ENCODE data around the gene ARHGEF7.

Gene ARHGEF7

GRCh38 chr13:111270765-111271698 lies 155.9 kb downstream of the ARHGEF7 start:
- TF ChIP-seq JUND (IDR thresholded peaks at IDR 0.05; ENCODE audit: low read depth), result no peak
- no peak for DNase-seq (ENCODE audit: low read depth in 1 of 2, low spot score in 1 of 2)
- in situ Hi-C loops (cut with HindIII; ENCODE audit: low pct_unique_long_range_greater_than_20kb, low sequenced_read_pairs), result no loop called here

GRCh38 chr13:111272117-111272516 lies 157.0 kb downstream of the ARHGEF7 start:
- in situ Hi-C loops (cut with HindIII; ENCODE audit: low pct_unique_long_range_greater_than_20kb, low sequenced_read_pairs), result no loop called here
- no peak for TF ChIP-seq JUND (IDR thresholded peaks at IDR 0.05; ENCODE audit: low read depth)
- no peak for DNase-seq (ENCODE audit: low read depth in 1 of 2, low spot score in 1 of 2)

- in situ Hi-C loops (cut with HindIII; ENCODE audit: low pct_unique_long_range_greater_than_20kb, low sequenced_read_pairs), result no loop called here
- DNase-seq (ENCODE audit: low read depth in 1 of 2, low spot score in 1 of 2), result no peak
- no peak for TF ChIP-seq JUND (IDR thresholded peaks at IDR 0.05; ENCODE audit: low read depth)
Measured at GRCh38 chr13:111275382-111275781, 160.3 kb downstream of the ARHGEF7 start.

- DNase-seq (ENCODE audit: low read depth in 1 of 2, low spot score in 1 of 2), result no peak
- no peak for TF ChIP-seq JUND (IDR thresholded peaks at IDR 0.05; ENCODE audit: low read depth)
Measured at GRCh38 chr13:111275995-111276618, 161.0 kb downstream of the ARHGEF7 start.

DNA sequence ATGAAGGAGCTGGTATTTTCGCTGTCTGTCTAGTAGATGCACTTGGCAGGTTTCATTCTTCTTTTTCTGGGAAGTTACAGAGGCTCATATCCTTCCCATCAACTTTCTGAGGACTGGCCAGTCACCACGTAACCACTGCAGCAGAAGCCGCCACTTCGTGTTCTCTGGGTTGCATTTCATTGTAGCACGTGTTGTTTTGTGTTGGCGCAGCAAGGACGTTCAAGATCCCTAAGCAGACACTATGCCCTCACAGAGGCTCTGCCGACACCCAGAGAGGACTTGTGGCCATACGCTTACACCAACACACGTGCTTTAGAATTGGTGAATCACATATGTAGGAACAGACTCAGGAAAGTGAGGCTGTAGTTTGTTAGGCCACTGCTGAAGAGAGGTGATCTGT lies 163.1 kb downstream of the ARHGEF7 start:
- no peak for TF ChIP-seq JUND (IDR thresholded peaks at IDR 0.05; ENCODE audit: low read depth)
- in situ Hi-C loops (cut with HindIII; ENCODE audit: low pct_unique_long_range_greater_than_20kb, low sequenced_read_pairs), result no loop called here
- DNase-seq (ENCODE audit: low read depth in 1 of 2, low spot score in 1 of 2), result no peak

More at GRCh38 chr13:111275995-111276618, 161.0 kb downstream of the ARHGEF7 start:
- in situ Hi-C loops (cut with HindIII; ENCODE audit: low pct_unique_long_range_greater_than_20kb, low sequenced_read_pairs), result no loop called here

DNA sequence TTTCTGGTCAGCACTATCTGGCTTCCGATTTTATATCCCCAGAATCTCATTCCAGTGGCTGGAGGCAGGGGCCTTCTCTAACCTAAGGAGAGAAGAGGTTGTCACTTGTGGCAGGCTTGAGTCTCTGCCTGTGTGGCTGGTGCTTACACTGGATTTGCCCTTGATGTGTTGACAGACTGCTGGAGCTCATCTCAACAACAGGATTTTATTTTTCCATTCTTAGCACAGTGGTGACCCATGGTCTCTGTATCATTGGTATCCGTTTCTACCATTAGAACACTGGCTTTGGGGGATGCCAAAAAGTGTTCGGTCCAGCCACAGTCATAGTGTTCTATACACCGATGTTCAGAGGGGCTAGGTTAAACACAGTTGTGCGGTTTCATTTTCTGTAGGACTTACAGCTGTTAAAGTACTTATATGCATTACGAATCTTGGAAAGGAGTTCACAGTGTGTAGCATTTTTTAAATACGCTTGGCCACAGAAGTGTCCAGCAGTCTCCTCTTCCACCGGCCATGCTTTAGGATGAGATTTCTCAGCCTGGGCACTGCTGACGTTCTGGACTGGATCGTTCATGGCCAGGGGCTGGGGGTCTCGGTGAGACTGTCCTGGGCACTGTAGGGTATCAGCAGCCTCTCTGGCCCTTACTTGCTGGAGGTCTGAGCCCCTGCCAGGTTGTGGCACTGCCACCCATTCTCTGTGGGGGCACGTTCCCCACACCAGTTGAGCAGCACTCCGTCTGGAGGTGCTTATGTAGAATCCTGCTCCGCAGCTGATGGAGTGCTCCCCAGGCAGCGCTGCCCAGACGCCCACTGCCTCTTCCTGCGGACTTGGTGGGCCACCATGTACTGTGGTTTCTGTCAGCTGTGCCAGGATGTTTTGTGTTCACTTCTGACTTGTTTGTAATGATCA lies 163.9 kb downstream of the ARHGEF7 start:
- no peak for TF ChIP-seq JUND (IDR thresholded peaks at IDR 0.05; ENCODE audit: low read depth)
- no peak for DNase-seq (ENCODE audit: low read depth in 1 of 2, low spot score in 1 of 2)
- in situ Hi-C loops (cut with HindIII; ENCODE audit: low pct_unique_long_range_greater_than_20kb, low sequenced_read_pairs), result no loop called here

DNA sequence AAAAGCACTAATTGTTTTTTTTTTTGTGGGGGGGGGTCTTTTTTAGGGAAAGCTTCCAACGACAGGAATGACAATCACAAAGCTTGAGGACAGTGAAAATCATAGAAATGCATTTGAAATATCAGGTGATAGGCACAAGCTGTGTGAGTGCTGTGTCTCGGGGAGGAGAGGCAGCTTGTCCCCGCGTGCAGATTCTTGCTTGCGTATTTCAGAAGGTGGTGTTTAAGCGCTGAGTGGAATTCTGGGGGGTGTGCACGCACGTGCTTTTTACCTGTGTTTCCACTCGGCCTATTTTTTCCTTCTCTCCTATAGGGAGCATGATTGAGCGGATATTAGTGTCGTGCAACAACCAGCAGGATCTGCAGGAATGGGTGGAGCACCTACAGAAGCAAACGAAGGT lies 165.1 kb downstream of the ARHGEF7 start:
- in situ Hi-C loops (cut with HindIII; ENCODE audit: low pct_unique_long_range_greater_than_20kb, low sequenced_read_pairs), result no loop called here
- no peak for TF ChIP-seq JUND (IDR thresholded peaks at IDR 0.05; ENCODE audit: low read depth)
- no peak for DNase-seq (ENCODE audit: low read depth in 1 of 2, low spot score in 1 of 2)

- TF ChIP-seq JUND (IDR thresholded peaks at IDR 0.05; ENCODE audit: low read depth), result no peak
- in situ Hi-C loops (cut with HindIII; ENCODE audit: low pct_unique_long_range_greater_than_20kb, low sequenced_read_pairs), result no loop called here
- no peak for DNase-seq (ENCODE audit: low read depth in 1 of 2, low spot score in 1 of 2)
Measured at GRCh38 chr13:111280681-111281585, 165.8 kb downstream of the ARHGEF7 start.

DNA sequence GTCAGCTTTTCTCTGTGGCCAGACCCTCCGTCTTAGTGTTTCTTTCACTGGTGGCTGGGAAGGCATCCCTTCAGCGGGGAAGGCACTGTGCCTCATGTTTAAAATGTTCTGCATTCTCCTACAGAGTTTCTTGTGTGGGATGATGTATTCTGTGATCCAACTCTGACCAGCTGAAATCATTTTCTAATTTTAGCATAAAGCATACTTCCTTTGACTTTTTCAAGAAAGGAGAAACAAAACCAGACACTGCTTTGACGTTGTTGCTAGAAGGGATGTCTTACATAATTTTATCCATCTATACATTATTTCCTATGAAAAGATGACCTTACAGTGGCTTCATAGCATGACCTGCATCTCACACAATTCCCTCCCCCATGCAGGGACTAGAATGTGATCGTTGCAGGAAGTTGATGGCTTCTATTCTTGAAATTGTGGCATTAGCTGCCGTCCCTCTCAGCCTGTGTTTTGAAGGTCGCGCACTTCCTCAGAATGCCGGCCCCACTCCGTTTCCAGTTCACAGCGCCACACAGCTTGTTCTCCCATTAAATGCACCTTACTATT lies 166.7 kb downstream of the ARHGEF7 start:
- TF ChIP-seq JUND (IDR thresholded peaks at IDR 0.05; ENCODE audit: low read depth), result no peak
- in situ Hi-C loops (cut with HindIII; ENCODE audit: low pct_unique_long_range_greater_than_20kb, low sequenced_read_pairs), result no loop called here
- no peak for DNase-seq (ENCODE audit: low read depth in 1 of 2, low spot score in 1 of 2)

- DNase-seq (ENCODE audit: low read depth in 1 of 2, low spot score in 1 of 2), result no peak
- TF ChIP-seq JUND (IDR thresholded peaks at IDR 0.05; ENCODE audit: low read depth), result no peak
- in situ Hi-C loops (cut with HindIII; ENCODE audit: low pct_unique_long_range_greater_than_20kb, low sequenced_read_pairs), result no loop called here
Measured at GRCh38 chr13:111282425-111282824, 167.3 kb downstream of the ARHGEF7 start.

DNA sequence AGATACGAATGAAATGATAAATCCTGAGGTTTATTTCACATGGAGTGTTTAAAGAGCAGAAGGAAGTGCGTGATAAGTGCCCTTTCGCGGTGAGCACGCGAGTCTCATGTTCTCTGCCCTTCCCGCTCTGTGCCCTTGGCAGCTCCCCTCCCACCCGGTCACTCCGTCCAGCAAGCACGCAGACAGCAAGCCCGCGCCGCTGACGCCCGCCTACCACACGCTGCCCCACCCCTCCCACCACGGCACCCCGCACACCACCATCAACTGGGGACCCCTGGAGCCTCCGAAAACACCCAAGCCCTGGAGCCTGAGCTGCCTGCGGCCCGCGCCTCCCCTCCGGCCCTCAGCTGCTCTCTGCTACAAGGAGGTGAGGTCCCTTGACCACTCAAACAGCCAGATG lies 167.9 kb downstream of the ARHGEF7 start:
- TF ChIP-seq JUND (IDR thresholded peaks at IDR 0.05; ENCODE audit: low read depth), result no peak
- no peak for DNase-seq (ENCODE audit: low read depth in 1 of 2, low spot score in 1 of 2)
- in situ Hi-C loops (cut with HindIII; ENCODE audit: low pct_unique_long_range_greater_than_20kb, low sequenced_read_pairs), result no loop called here

Measured in T47D (cell line).